ENCODE measurements around the gene RPL26.

DNA sequence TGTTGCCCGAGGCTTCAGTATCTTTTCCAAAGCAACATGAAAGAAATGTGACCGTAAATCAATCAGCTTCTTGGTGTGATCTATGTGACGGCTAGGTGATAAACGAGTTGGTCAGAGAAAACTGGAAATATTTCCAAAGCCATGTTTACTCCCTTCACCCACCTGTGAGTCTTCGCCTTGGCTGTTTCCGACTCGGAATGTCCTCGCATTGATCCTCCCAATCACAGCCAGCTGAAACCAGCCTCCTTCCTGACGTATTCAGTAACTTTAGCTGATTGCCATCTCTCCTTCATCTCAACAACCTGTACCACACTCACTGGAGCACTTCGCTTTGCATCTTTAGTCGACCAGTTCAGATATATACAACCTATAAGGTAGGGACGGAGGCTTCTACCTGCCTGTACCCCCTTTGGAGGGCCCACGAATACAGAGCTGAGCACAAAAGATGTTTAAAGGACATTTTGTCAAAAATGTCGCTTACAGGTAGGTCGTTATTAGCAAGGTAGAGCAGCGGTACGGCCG is 7.2 kb downstream of the RPL26 start:
- no peak for TF ChIP-seq POLR2A (IDR thresholded peaks at IDR 0.05; ENCODE audit: low read length)
- no peak for TF ChIP-seq GATA1 (IDR thresholded peaks at IDR 0.05; ENCODE audit: low read depth, low read length)

Data from erythroblast (primary cell).